K562 (cell line): ENCODE measurements around the gene POMGNT2. TPM values are rescaled to one million over a fixed set of nuclear protein-coding genes. Genes with fewer than 3 reads are reported as not detected.

Experiments
- E2F8 ChIP-seq: fragments of 450-650 bp; IDR thresholded peaks from 2 replicates; pipeline ENCODE4 v1.7.1; 2018; ENCODE audit warnings: mild to moderate bottlenecking, low read depth; ENCODE audit not compliant: partially characterized antibody
- HMG20B ChIP-seq: fragments of 250-450 bp; sonication (Bioruptor Pico); IDR thresholded peaks from 2 replicates; pipeline ENCODE4 v1.5.0; 2021; ENCODE audit warnings: mild to moderate bottlenecking
- SRSF3 ChIP-seq: fragments of 200-400 bp; formaldehyde crosslinking; IDR thresholded peaks from 2 replicates; pipeline ENCODE4 v1.6.1; 2016; ENCODE audit warnings: mild to moderate bottlenecking, low read length, moderate library complexity; ENCODE audit not compliant: insufficient read depth
- TCF7L2 ChIP-seq: fragments of 150-350 bp; IDR thresholded peaks from 2 replicates; pipeline ENCODE4 v1.6.1; 2016; ENCODE audit warnings: low read depth, mild to moderate bottlenecking, low read length, moderate library complexity
- ZBTB33 ChIP-seq: sonication (generic); formaldehyde crosslinking; IDR thresholded peaks from 2 replicates; pipeline ENCODE4 v1.8.1; 2023; ENCODE audit warnings: mild to moderate bottlenecking, missing genetic modification reagents
- ZNF324 ChIP-seq: fragments of 250-450 bp; sonication (Bioruptor Pico); IDR thresholded peaks from 2 replicates; pipeline ENCODE4 v1.4.0; 2020; ENCODE audit warnings: mild to moderate bottlenecking
- polyA plus RNA-seq, 8 experiments: library from polyadenylated mRNA; depleted of rRNA in 4 of 8; stranded (reverse) in 5 of 8; unstranded in 3 of 8; fragments of >200 nt; fragmentation: Nextera tagmentation in 2 of 8; fragmentation: Illumina TruSeq in 1 of 8; extraction: Ambion mirVana in 2 of 8; extraction: Trizol in 1 of 8; gene quantifications; 2 replicates each; pipeline versions ENCODE4 v1.2.1 to v1.2.3, GENCODE V29; 2011 to 2014; ENCODE audit warnings: inconsistent platforms in 1 of 8, missing spikeins in 1 of 8
- total RNA-seq, 7 experiments: library from RNA; depleted of rRNA in 6 of 7; stranded (reverse); fragments of >200 nt in 6 of 7; fragmentation: Illumina TruSeq in 2 of 7; extraction: Trizol in 2 of 7; gene quantifications; 2 replicates each; pipeline versions ENCODE4 v1.2.1 to v1.2.3, GENCODE V29; 2011 to 2021; ENCODE audit warnings: low replicate concordance in 1 of 7

Gene POMGNT2
- total and polyA plus RNA-seq, 9 of the 15 experiments (the other 6 are each of a cell fraction or from before 2014, with no cell fraction given), result 0.65 to 14.1 (median 10.3) TPM

DNA sequence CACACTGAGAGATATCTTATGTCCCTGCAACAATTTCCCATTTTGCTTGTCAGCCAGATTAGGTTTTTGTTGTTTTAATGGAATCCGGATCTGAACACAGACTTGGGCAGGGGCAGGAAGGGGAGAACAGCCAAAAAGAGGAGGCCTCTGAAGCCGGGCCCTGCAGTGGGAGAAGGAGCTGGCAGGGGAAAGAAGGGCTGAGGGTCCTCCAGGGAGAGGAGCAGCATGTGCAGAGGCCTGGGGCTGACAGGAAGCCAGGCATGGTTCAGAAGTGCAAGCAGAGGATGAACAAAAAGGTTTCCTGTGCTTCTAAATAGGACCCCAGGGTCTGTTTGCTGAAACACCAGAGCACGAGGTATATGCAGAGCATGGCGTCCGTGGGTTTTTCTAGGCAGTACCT lies 49.1 kb upstream of the POMGNT2 start (continued):
- TF ChIP-seq ZBTB33 (CRISPR knock-in tag), result no peak
- TF ChIP-seq ZNF324 (CRISPR knock-in tag), result no peak
- no peak for TF ChIP-seq SRSF3
- TF ChIP-seq E2F8, result no peak
- no peak for TF ChIP-seq HMG20B (CRISPR knock-in tag)
- TF ChIP-seq TCF7L2, result no peak
